K562 (cell line): ENCODE data around the gene UBFD1. TPM values are rescaled to one million over a fixed set of nuclear protein-coding genes. Genes with fewer than 3 reads are reported as not detected.
"Not testable (repeated sequence)": the region's sequence is repeated elsewhere in the genome, so short reads cannot be mapped to it uniquely, and the experiment has no call there.

ENCODE experiments used
- ATAC-seq: fragments of 200-7000 bp; cut with Tn5 transposase; 3 replicates; pipeline ENCODE4 v1.9.1; 2020; ENCODE audit warnings: moderate library complexity
- BruUV-seq: library from RNA; stranded (reverse); fragments of 400-500 nt; replicated peaks from 2 replicates; lab custom pipeline; 2021; lab: Mats Ljungman, UMichigan
- CTCF ChIA-PET: fragments of 300-600 bp; formaldehyde crosslinking; extraction: SDS; loops from one replicate; lab custom pipeline; 2021; ENCODE audit warnings: low intra/inter-chr PET ratio; lab: Yijun Ruan, JAX
- POLR2A ChIA-PET: fragments of 300-600, 350-650 bp; sonication (Branson Sonifier 250); formaldehyde crosslinking; extraction: SDS; loops from one replicate; lab custom pipeline; 2021; ENCODE audit warnings: antibody characterized with exemption, inconsistent platforms; lab: Yijun Ruan, JAX
- DNase-seq, 4 experiments: peaks; one replicate each; pipeline versions ENCODE4 v3.0.0 to v3.0.0-alpha.2; 2011 to 2018; ENCODE audit warnings: low spot score in 3 of 4, mixed read lengths in 3 of 4; ENCODE audit errors: extremely low read depth in 1 of 4
- FAIRE-seq: peaks from 2 replicates; lab custom pipeline; 2011; peaks lifted over from hg19 to GRCh38; lab: Jason Lieb, UNC
- H2AFZ ChIP-seq: 2 replicates; pipeline ENCODE4 v1.6.0; 2011; ENCODE audit warnings: low read depth, low read length, control low read depth, inconsistent platforms
- H3K27ac ChIP-seq: fragments of 200-600 bp; 3 replicates; pipeline ENCODE4 v1.8.0; 2011; ENCODE audit warnings: low read depth, mild to moderate bottlenecking, control low read depth, inconsistent platforms, low read length, moderate library complexity, mixed read lengths; ENCODE audit errors: extremely low read depth
- H3K27me3 ChIP-seq, 2 experiments: fragments of 300-600 bp in 1 of 2; 2 replicates in 1 of 2; 3 replicates in 1 of 2; pipeline versions ENCODE4 v1.6.0 to v1.8.0; 2011; ENCODE audit warnings: inconsistent platforms in 2 of 2, low read length in 2 of 2, mild to moderate bottlenecking in 1 of 2, mixed read lengths in 1 of 2, moderate library complexity in 1 of 2; ENCODE audit not compliant: control insufficient read depth in 2 of 2, insufficient read depth in 2 of 2
- H3K36me3 ChIP-seq: fragments of 300-600 bp; 3 replicates; pipeline ENCODE4 v1.8.0; 2011; ENCODE audit warnings: mild to moderate bottlenecking, low read length, inconsistent platforms; ENCODE audit not compliant: control insufficient read depth, insufficient read depth
- H3K4me1 ChIP-seq, 2 experiments: fragments of 200-600 bp in 1 of 2; replicated peaks in 1 of 2; 2 replicates in 1 of 2; 3 replicates in 1 of 2; pipeline versions ENCODE4 v1.5.1 to v1.8.0; 2011; ENCODE audit warnings: inconsistent platforms in 2 of 2, low read length in 2 of 2, mild to moderate bottlenecking in 1 of 2, mixed read lengths in 1 of 2, moderate library complexity in 1 of 2; ENCODE audit not compliant: control insufficient read depth in 2 of 2, insufficient read depth in 2 of 2
- H3K4me2 ChIP-seq: 2 replicates; pipeline ENCODE4 v1.6.1; 2011; ENCODE audit warnings: low read length, control low read depth, inconsistent platforms, mixed read lengths; ENCODE audit not compliant: insufficient read depth
- H3K4me3 ChIP-seq: fragments of 200-600 bp; sonication (generic), shearing (Covaris generic); 2 replicates; pipeline ENCODE4 v1.5.1; 2016; ENCODE audit warnings: control low read depth, inconsistent platforms
- H3K79me2 ChIP-seq: fragments of 200-600 bp; 3 replicates; pipeline ENCODE4 v1.8.0; 2011; ENCODE audit warnings: low read length, inconsistent platforms; ENCODE audit not compliant: control insufficient read depth, insufficient read depth
- H3K9ac ChIP-seq, 2 experiments: 2 replicates each; pipeline versions ENCODE4 v1.6.0 to v1.6.1; 2011; ENCODE audit warnings: low read depth in 2 of 2, low read length in 2 of 2, control low read depth in 1 of 2, inconsistent platforms in 1 of 2, mild to moderate bottlenecking in 1 of 2, mixed read lengths in 1 of 2; ENCODE audit not compliant: insufficient read depth in 1 of 2
- H3K9me1 ChIP-seq: one replicate; pipeline ENCODE4 v1.6.0; 2011; ENCODE audit warnings: inconsistent platforms, mild to moderate bottlenecking, low read length, moderate library complexity; ENCODE audit not compliant: control insufficient read depth, insufficient read depth
- H3K9me3 ChIP-seq: replicated peaks from 2 replicates; pipeline ENCODE4 v1.5.1; 2011; ENCODE audit warnings: low read depth, low read length, inconsistent platforms; ENCODE audit not compliant: control insufficient read depth, insufficient read depth
- H4K20me1 ChIP-seq: replicated peaks from 2 replicates; pipeline ENCODE4 v1.6.1; 2011; ENCODE audit warnings: low read length, inconsistent platforms, mixed read lengths; ENCODE audit not compliant: control insufficient read depth, insufficient read depth
- ADNP ChIP-seq: fragments of 200-800 bp; sonication (Bioruptor generic); IDR thresholded peaks from 2 replicates; pipeline ENCODE4 v1.6.1; 2016; ENCODE audit warnings: missing genetic modification characterization, missing compliant biosample characterization
- NR2C2 ChIP-seq, 2 experiments: fragments of 200-800 bp in 1 of 2; sonication (Bioruptor generic) in 1 of 2; sonication (generic) in 1 of 2; formaldehyde crosslinking in 1 of 2; IDR thresholded peaks; 2 replicates each; pipeline versions ENCODE4 v1.6.1 to v1.8.0; 2016 to 2022; ENCODE audit warnings: mild to moderate bottlenecking in 1 of 2, missing compliant biosample characterization in 1 of 2, missing genetic modification characterization in 1 of 2, missing genetic modification reagents in 1 of 2
- WGBS: fragments of 100-300 bp; shearing (Covaris generic); methylation state at CpG from one replicate; pipeline ENCODE4 v1.1.6; 2016; ENCODE audit warnings: low coverage, mixed read lengths; ENCODE audit not compliant: insufficient coverage; ENCODE audit errors: missing lambda C conversion rate; 5-methylcytosine and 5-hydroxymethylcytosine counted together
- in situ Hi-C: fragments of 300-500 bp; cut with MboI; formaldehyde crosslinking; loops from 4 replicates; pipeline ENCODE4 v1.15.0; 2018; ENCODE audit warnings: inconsistent platforms, mixed read lengths
- intact Hi-C: fragments of 100-400 bp; cut with micrococcal nuclease; formaldehyde crosslinking; loops from 2 replicates; pipeline ENCODE4 v1.14.2; 2022
- polyA plus RNA-seq, 8 experiments: library from polyadenylated mRNA; depleted of rRNA in 4 of 8; stranded (reverse) in 5 of 8; unstranded in 3 of 8; fragments of >200 nt; fragmentation: Nextera tagmentation in 2 of 8; fragmentation: Illumina TruSeq in 1 of 8; extraction: Ambion mirVana in 2 of 8; extraction: Trizol in 1 of 8; gene quantifications; 2 replicates each; pipeline versions ENCODE4 v1.2.1 to v1.2.3, GENCODE V29; 2011 to 2014; ENCODE audit warnings: inconsistent platforms in 1 of 8, missing spikeins in 1 of 8
- total RNA-seq, 7 experiments: library from RNA; depleted of rRNA in 6 of 7; stranded (reverse); fragments of >200 nt in 6 of 7; fragmentation: Illumina TruSeq in 2 of 7; extraction: Trizol in 2 of 7; gene quantifications; 2 replicates each; pipeline versions ENCODE4 v1.2.1 to v1.2.3, GENCODE V29; 2011 to 2021; ENCODE audit warnings: low replicate concordance in 1 of 7
- TF ChIP-seq, protein P1 (sequence below), 2 experiments: fragments of 450-650 bp; IDR thresholded peaks; 2 replicates each; pipeline ENCODE4 v1.6.1; 2016

Gene UBFD1
- total and polyA plus RNA-seq, 9 of the 15 experiments (the other 6 are each of a cell fraction or from before 2014, with no cell fraction given), result 10.7 to 66.2 (median 34.0) TPM

DNA sequence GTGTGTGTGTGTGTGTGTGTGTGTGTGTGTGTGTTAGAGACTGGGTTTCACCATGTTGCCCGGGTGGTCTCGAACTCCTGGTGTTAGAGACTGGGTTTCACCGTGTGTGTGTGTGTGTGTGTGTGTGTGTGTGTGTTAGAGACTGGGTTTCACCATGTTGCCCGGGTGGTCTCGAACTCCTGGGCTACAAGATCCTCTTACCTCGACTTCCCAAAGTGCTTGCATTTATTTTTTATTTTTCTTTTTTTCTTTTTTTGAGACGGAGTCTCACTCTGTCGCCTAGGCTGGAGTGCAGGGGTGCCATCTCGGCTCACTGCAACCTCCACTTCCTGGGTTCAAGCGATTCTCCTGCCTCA, 46.6 kb upstream of the UBFD1 start:
- DNase-seq, in situ Hi-C loops, H4K20me1 ChIP-seq, H3K9me1 ChIP-seq, ATAC-seq, BruUV-seq, FAIRE-seq, intact Hi-C loops, CTCF ChIA-PET, H3K27me3 ChIP-seq, H3K9me3 ChIP-seq: not testable (repeated sequence)
- peak overlapping the region; percentile 83 for H3K27ac ChIP-seq
- H3K4me3 ChIP-seq, result peak overlapping the region; percentile 62
- TF ChIP-seq ADNP, result peak; percentile 81
- peaks cover 28 to 41% of the 10 kb centered on the region in 2 experiments; a peak in 4 of 5 replicates for H3K4me1 ChIP-seq
- POLR2A ChIA-PET, result interaction anchor here (0.6 to 2.6 kb wide), 6 partner anchors 10 to 1475 kb away, joined by 3 to 11 read pairs (median 4); no protein-coding TSS in a partner anchor
- peaks cover 21% of the 10 kb centered on the region; the same call in 2 of the 3 replicates for H3K36me3 ChIP-seq
- peak overlapping the region; percentile 73 to 95 for H3K9ac ChIP-seq
- H3K4me2 ChIP-seq, result peak overlapping the region; percentile 82
- WGBS, result 59% methylated on average over 10 of the region's 10 CpGs
- H2AFZ ChIP-seq, result peak overlapping the region; percentile 86
- H3K79me2 ChIP-seq, result peaks cover 44% of the 10 kb centered on the region

- Histone ChIP-seq H3K9ac (no peak overlapping the region), H3K9me3 (no peaks in the 10 kb centered on the region), H3K4me3 (no peak overlapping the region), H3K4me1 (peaks cover 21 to 37% of the 10 kb centered on the region in 2 experiments; a peak in 4 of 5 replicates), H3K27ac (no peak overlapping the region), H3K79me2 (peaks cover 36% of the 10 kb centered on the region), H3K9me1 (no peaks in the 10 kb centered on the region), H4K20me1 (peaks cover 1% of the 10 kb centered on the region), H3K4me2 (peak overlapping the region; percentile 6; the same call in 1 of the 2 replicates), H2AFZ (no peak overlapping the region), H3K36me3 (peaks cover 19% of the 10 kb centered on the region; the same call in 2 of the 3 replicates), H3K27me3 (no peaks in the 10 kb centered on the region)
- CTCF ChIA-PET, result no interaction called here
- DNase-seq (no peak), ATAC-seq (no peak), FAIRE-seq (no peak)
- in situ Hi-C loops, result no loop called here
- POLR2A ChIA-PET, result interaction anchor here (0.6 to 1.8 kb wide), 6 partner anchors 9 to 103 kb away, joined by 3 to 8 read pairs (median 4); no protein-coding TSS in a partner anchor
- 52% methylated on average over 7 of the region's 7 CpGs for WGBS
- BruUV-seq, result no TSS peak
- no peak for TF ChIP-seq NR2C2 (CRISPR knock-in tag; IDR thresholded peaks at IDR 0.05)
- TF ChIP-seq NR2C2 (tag; IDR thresholded peaks at IDR 0.05), result 0 out of 2 replicates have a peak, but pooled peaks have one; percentile 16
- TF ChIP-seq, protein P1, sequence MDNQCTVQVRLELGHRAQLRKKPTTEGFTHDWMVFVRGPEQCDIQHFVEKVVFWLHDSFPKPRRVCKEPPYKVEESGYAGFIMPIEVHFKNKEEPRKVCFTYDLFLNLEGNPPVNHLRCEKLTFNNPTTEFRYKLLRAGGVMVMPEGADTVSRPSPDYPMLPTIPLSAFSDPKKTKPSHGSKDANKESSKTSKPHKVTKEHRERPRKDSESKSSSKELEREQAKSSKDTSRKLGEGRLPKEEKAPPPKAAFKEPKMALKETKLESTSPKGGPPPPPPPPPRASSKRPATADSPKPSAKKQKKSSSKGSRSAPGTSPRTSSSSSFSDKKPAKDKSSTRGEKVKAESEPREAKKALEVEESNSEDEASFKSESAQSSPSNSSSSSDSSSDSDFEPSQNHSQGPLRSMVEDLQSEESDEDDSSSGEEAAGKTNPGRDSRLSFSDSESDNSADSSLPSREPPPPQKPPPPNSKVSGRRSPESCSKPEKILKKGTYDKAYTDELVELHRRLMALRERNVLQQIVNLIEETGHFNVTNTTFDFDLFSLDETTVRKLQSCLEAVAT (IDR thresholded peaks at IDR 0.05), result no peak
- intact Hi-C loops, result no loop called here
Observed at GRCh38 chr16:23511731-23512130, 45.8 kb upstream of the UBFD1 start.
